ENCODE data around the gene ENPP5.
"Not testable (repeated sequence)": the region's sequence is repeated elsewhere in the genome, so short reads cannot be mapped to it uniquely, and the experiment has no call there.

Gene ENPP5

DNA sequence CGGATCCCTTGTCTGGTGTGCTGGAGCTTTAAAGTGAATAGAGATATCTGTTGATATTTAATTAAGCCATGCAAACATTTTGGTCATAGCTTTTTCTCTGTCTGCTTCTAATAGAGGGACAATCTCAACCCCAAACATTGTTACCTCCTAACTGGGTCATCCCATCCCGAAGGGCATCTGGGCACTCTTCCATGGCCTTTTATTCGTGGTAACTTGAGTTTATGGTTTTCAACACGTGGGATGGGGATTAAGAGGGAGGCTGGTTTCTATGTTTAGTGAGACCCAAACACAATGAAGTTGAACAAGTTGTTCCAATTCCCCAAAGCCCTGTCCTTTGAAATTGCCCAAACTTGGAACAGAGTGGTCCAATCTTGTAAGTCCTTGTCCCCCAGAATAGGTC lies 1.4 kb upstream of the ENPP5 start:
- DNase-seq = no peak

DNA sequence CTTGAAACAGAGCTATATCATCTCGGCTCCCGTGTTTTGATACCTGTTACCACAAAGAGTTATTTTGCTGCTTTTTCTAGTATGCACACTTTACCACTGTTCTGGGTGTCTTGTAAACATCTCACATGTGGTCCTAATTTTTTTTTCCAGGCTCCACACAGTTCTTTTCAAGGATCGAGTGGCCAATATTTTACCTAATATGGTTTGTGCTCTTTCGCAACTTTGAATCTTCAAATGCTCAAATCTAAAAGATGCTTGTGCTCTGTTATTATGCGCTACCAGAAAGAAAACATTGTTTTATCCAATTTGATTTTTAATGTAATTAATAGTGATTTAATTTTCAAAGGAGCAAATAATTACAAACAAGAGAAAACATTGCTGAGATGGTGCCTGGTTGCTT lies 10.7 kb downstream of the ENPP5 start:
- DNase-seq = no peak

DNA sequence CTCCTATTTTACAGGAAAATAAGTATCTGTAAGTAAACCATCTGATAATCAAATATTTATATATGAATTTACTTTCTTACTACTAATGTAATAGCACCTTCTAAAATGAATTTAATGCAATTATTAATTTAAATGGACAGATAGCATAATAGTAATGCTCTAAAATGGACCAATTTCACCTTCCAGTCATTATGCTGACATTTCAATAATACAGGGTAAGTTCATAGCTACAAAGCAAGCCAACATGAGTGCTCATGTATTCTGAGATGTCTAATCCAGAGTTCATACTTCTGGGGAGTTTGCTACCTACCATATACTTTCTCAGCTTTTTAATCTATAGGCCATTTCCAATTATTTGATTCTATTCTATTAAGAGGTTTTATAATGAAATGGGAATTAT lies 11.6 kb downstream of the ENPP5 start:
- DNase-seq = no peak

DNA sequence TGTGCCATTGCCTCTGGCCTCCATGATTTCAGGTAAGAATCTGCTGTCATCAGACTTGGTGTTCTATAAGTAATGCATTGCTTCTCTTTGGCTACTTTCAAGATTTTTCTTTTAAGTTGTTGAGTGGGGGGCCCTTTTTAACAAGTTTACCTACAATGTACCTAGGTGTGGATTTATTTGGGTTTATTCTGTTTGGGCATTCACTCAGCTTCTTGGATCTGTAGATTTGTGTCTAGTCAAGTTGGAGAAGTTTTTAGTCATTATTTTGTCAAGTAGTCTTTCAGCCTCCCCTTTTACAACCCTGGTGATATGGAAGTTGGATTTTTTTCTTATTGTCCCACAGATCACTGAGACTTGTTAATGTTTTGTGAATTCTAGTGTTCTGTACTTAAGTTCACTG lies 14.1 kb downstream of the ENPP5 start:
- no peak for DNase-seq

DNA sequence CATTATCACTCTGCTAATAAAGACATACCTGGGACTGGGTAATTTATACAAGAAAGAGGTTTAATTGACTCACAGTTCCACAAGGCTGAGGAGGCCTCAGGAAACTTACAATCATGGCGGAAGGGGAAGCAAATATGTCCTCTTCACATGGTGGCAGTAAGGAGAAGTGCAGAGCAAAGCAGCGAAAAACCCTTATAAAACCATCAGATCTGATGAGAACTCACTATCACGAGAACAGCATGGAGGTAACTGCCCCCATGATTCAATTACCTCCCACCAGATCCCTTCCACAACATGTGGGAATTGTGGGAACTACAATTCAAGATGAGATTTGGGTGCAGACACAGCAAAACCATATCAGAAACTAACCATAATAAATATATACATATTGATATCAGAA lies 21.7 kb downstream of the ENPP5 start:
- DNase-seq = not testable (repeated sequence)

DNA sequence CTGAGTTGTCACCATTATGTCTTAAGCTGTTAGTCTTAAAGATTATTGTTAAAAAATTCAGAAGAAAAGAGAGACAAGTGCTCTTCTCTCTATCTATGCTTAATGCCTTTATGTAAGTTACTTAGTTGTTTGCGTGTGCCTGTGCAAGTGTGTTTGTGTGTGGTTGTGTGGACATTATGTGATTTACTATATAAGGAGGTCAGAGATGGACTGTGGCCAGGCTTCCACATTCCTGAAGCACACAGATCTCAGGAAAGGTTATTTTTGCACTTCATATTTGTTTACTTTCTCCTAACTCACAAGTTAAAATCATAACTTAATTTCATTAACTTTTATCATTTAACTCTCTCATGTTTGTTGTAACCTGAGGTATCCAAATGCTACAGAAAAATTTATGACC lies 26.5 kb downstream of the ENPP5 start:
- DNase-seq = no peak

DNA sequence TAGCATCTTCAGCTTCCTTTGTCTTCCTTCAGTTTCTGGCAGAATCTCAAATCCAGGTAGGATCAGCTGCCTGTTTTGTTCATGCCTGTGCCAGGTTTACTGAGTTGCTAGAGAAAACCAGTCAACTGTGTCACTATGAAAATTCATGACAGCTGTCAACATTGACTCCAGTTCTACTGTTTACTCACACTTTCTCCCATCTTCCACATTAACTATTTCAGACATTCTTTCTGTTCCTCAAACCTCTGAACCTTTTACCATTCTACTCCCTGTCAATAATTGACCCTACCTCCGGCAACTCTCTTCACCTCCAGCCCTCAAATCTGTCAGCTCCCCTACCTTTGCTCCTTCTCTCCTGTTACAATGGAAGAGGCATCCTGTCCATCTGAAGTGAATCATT lies 32.5 kb downstream of the ENPP5 start:
- DNase-seq = no peak

DNA sequence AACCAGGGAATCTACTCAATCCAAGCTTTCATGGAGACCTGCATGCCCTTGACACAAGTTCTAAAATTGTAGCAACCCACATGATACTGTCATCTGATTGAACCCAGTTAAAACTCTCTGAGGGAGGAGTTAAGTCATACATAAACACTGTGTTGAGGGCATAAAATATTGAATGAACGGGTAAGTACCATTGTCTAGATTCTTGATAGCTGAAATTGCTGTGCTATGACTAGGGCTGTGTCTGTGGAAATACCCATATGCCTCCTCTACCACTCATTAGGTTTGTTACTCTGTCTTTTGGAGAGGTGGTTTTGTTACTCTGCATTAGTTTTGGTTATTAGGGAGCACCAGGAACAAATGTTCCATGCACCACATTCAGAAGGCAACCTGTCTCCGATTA lies 33.4 kb downstream of the ENPP5 start:
- DNase-seq = no peak

DNA sequence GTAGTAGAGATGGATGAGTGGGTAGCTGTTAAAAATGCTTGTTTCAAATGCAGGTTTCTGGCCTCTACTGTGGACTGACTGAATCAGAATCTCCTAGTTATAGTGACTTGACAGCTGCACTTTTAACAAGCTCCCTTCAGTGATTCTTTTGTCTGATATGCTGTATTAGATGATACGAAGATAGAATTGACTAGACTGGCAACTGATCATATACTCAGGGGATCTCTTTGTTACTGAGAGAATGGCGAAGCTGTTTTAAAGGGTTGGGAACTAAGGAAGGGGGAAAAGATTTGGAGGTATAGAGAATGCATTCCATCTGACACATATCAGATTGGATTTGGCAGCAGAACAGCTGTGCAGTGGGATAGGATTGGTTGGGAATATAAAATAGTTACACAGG lies 33.9 kb downstream of the ENPP5 start:
- no peak for DNase-seq

DNA sequence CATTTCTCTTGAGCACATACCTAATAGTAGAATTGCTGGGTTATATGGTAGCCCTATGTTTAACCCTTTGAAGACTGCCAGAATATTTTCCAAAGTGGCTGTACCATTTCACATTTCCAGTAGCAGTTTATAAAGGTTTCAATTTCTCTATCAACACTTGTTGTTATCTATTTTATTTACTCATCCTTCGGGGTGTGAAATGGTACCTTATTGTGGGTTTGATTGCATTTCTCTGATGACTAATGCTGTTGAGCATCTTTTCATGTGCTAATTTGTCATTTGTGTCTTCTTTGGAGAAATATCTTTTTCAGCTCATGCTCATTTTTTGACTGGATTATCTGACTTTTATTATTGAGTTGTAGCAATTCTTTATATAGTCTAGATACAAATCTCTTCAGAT lies 35.6 kb downstream of the ENPP5 start:
- no peak for DNase-seq

DNA sequence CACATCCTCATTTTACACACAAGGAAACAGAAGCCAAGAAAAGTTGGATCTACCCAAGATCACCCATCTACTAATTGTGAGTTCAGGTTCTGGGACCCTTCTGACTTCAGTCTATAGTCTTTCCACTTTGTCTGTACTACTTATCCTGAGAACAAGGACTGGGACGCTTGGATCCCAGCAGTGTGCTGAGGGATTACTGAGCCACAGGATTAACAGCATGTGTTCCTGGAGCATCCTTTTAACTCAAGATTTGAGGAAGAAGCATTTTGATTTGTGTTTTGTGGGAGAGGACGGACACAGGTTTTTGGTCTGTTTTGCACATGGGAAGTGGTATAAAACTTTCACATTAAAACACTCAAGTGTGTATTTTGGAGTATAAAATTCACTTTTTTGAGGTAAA lies 36.6 kb downstream of the ENPP5 start:
- DNase-seq = no peak

DNA sequence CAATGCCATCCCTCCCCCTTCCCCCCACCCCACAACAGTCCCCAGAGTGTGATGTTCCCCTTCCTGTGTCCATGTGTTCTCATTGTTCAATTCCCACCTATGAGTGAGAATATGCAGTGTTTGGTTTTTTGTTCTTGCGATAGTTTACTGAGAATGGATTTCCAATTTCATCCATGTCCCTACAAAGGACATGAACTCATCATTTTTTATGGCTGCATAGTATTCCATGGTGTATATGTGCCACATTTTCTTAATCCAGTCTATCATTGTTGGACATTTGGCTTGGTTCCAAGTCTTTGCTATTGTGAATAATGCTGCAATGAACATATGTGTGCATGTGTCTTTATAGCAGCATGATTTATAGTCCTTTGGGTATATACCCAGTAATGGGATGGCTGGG lies 39.5 kb downstream of the ENPP5 start:
- DNase-seq = not testable (repeated sequence)

DNA sequence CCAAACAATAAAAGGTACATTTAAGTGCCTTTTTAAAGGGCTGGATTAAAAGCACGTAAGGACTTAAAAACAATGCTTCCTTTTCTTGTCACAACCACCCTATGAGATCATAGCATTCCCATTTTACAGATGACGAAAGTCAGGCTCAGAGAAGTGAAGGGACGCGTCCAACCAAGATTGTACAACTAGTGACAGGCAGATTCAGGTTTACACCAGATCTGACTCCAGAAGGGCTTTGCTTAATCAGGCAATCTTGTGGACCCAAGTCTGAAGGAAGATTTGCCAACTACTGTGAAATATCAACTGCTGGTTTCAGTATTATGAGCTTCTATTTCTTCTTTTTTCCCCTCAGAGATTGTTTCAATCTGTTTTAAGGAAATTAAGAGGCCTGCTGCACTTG lies 40.1 kb downstream of the ENPP5 start:
- no peak for DNase-seq

DNA sequence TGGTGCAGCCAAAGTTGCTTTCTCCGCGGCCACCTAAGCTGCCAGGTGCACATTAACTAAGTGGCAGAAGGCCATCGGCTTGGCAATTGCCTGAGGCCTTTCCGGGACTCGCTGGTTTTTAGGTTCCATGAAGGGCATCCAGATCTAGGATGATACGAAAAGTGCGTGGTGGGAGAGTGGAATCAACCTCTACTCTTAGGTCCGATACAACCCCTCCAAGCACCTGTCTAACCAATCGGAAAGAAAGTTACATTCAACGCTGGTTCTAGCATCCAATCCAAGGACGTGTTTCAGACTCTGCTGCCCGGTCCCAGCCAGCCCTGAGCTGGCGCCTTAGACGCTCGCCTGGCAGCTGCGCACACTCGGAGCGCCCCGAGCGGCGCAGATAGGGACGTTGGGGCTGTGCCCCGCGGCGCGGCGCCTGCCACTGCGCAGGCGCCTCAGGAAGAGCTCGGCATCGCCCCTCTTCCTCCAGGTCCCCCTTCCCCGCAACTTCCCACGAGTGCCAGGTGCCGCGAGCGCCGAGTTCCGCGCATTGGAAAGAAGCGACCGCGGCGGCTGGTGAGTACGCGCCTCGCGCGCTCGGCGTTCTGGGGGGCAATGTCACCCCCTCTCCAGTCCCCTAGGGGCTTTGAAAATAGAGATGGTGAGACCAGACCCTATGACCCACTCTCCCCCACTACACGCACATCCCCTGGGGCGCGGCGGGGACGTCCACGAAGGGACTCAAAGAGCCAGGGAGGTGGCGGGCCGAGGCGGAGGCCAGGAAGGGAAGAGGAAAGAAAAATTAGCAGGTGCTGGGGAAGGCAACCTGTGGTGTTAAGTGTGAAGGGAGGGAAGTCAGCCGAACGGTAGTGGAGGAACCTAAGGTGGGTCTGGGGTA lies 40.9 kb downstream of the ENPP5 start, which contains the start of gene ENPP4:
ENPP4 (plus strand) TSS at position 361 of the 883 bp plus-strand sequence. CDS start 9,595 bp downstream, outside the sequence.
- peak; percentile 61 for DNase-seq

DNA sequence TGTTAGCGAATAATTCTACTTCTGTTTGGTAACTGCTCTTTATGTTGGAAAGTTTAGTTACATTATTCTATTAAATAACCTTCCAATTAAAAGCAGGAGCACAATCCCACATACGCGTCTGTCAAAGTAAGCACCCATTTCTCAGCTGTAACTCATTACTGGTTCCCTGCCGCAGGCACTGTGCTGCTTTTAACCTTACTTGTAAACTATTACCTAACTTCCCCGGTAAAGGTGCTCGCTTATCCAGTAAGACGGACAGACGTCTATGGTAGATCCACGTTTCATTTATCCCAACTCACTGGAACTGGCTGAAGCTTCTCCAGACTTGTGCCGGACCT lies 41.5 kb downstream of the ENPP5 start:
- no peak for DNase-seq

DNA sequence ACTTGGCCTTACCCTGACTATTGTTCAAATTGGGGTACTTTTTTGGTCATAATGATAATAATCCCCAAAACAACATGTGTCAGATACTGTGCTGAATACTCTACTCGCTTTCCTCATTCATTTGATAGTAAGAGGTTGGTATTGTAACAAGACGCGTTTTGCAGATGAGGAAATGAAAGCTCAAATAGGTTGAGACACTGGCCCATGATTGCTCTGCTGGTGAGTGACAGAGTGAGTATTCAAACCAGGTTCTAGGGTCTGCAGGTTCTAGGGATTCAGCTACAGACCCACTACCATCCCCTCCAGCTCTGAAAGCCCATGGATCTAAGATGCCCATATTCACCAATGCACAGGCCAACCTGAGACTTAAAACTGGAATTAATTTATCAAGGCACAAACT lies 42.3 kb downstream of the ENPP5 start:
- DNase-seq = no peak

DNA sequence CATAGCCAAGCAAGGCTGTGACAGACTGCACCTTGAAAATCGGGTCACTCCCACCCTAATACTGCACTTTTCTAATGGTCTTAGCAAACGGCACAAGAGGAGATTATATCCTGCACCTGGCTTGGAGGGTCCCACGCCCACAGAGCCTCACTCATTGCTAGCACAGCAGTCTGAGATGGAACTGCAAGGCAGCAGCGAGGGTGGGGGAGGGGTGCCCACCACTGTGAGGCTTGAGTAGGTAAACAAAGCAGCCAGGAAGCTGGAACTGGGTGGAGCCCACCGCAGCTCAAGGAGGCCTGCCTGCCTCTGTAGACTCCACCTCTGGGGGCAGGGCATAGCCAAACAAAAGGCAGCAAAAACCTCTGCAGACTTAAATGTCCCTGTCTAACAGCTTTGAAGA lies 51.1 kb downstream of the ENPP5 start:
- not testable (repeated sequence) for DNase-seq

DNA sequence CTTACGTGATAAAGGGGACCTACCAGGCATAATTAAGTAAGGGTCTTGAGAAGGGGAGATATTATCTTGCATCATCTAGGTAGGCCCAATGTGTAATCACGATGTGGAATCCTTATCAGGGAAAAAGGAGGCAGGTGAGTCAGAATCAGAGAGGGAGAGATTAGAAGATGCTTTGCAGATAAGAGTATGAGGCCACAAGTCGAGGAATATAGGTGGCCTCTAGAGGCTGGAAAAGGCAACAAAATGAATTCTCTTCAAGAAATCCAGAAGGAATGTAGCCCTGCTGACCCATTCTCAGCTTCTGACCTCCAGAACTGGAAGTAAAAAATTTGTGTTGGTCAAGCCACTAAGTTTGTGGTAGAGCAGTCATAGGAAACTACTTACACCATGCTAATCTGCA lies 51.9 kb downstream of the ENPP5 start:
- DNase-seq = no peak

DNA sequence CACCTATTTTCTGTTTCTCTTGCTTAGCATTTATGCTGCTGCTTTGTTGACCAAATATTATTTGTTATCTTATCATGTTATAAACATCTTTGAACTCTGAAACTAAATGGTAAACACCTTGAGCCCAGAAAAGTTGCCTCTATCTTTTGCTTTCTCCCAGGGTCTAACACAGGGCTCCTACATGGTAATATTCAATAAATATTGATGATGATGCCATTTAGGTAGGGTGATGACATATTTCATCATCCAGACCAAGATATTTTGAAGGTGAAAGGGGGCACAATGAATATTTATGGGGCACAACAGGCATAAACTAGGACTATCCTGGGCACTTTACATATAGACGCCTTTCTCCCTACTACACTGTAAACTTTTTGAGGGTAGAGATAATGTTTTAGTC lies 52.6 kb downstream of the ENPP5 start:
- DNase-seq = no peak

DNA sequence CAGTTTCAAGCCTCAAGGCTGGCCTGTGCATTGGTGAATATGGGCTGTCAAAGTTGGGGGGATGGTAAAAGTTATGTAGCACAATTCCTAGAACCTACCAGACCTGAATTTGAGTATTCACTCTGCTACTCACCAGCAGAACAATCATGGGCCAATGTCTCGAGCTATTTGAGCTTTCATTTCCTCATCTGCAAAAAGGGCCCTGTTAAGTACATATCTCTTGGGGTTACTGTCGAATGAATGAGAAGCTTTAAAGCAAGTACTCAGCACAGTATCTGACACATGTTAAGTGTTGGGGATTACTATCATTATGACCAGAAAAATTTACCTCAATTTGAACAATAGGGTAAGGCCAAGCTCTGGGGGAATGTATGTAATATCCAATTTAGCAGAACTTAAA lies 54.5 kb downstream of the ENPP5 start:
- DNase-seq = no peak

DNA sequence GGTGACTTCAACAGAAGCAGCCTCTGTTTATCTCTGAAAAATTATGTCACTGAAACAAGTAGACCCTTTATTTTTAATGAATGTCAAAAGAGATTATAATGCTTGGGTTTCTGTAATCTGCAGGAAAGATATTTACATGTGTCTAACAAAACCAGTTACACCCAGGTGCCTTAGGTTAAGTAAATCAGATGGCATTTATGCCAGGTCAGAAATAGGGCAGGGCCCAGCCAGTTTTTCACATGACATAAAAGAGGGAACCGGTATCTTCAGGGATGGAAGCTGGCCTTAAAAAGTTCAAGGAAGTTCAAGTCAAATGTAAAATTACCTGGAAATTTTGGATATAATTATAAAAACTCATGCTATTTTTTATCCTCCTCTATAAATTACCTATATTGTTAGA lies 55.1 kb downstream of the ENPP5 start:
- DNase-seq = no peak

DNA sequence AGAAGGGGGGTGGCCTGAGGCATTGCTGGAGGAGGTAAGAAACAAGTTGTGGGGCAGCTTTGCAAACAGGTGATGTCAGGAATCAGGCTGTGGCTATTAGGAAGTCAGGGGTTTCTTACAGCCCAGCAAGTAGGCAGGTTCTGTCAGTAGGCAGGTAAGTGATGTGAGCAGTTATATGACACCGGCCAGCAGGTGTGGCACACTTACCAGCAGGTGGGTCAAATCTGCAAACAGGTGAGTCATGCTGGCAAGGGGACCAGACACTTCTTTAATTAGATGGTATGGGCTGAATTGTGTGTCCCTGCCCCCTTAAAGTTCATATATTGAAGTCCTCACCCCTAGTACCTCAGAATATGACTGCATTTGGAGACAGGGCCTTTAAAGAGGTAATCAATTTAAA lies 57.4 kb downstream of the ENPP5 start:
- no peak for DNase-seq
